Choroid plexus epithelial cell (primary cell): ENCODE measurements around the gene LDAF1.
"Not testable (repeated sequence)": the region's sequence is repeated elsewhere in the genome, so short reads cannot be mapped to it uniquely, and the experiment has no call there.

Experiments
- DNase-seq: peaks from one replicate; pipeline ENCODE4 v3.0.0-alpha.2; 2010; ENCODE audit warnings: low read depth
- H3K4me3 ChIP-seq: 2 replicates; pipeline ENCODE4 v1.5.1; 2011; ENCODE audit warnings: low read depth, mild to moderate bottlenecking, control low read depth, low read length, moderate library complexity
- TF ChIP-seq, protein P1 (sequence below): conservative IDR thresholded peaks from 2 replicates; pipeline ENCODE4 v1.5.1; 2011; ENCODE audit warnings: low read depth, mild to moderate bottlenecking, control low read depth, inconsistent platforms, low read length, moderate library complexity

LDAF1 gene

GRCh38 chr16:21128991-21129390, 29.5 kb upstream of the LDAF1 start:
- DNase-seq: no peak
- TF ChIP-seq, protein P1, sequence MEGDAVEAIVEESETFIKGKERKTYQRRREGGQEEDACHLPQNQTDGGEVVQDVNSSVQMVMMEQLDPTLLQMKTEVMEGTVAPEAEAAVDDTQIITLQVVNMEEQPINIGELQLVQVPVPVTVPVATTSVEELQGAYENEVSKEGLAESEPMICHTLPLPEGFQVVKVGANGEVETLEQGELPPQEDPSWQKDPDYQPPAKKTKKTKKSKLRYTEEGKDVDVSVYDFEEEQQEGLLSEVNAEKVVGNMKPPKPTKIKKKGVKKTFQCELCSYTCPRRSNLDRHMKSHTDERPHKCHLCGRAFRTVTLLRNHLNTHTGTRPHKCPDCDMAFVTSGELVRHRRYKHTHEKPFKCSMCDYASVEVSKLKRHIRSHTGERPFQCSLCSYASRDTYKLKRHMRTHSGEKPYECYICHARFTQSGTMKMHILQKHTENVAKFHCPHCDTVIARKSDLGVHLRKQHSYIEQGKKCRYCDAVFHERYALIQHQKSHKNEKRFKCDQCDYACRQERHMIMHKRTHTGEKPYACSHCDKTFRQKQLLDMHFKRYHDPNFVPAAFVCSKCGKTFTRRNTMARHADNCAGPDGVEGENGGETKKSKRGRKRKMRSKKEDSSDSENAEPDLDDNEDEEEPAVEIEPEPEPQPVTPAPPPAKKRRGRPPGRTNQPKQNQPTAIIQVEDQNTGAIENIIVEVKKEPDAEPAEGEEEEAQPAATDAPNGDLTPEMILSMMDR: no peak
- no peak overlapping the region for H3K4me3 ChIP-seq

DNA sequence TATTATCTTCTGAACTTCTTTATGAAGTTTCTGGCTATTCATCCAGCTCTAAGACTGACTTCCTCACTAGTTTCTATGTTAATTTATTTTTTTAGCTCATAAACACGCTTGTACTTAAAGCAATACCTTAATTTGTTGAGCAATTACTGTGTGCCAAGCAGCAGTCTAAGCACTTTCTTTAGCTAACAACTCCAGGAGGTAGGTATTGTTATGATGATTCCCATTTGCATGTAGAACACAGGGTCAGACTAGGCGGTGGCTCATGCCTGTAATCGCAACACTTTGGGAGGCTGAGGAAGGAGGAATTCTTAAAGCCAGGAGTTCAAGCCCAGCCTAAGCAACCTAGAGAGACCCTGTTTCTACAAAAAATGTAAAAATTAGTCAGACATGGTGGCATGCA, 27.7 kb upstream of the LDAF1 start:
- H3K4me3 ChIP-seq: no peak overlapping the region
- TF ChIP-seq, protein P1: no peak
- DNase-seq: no peak

DNA sequence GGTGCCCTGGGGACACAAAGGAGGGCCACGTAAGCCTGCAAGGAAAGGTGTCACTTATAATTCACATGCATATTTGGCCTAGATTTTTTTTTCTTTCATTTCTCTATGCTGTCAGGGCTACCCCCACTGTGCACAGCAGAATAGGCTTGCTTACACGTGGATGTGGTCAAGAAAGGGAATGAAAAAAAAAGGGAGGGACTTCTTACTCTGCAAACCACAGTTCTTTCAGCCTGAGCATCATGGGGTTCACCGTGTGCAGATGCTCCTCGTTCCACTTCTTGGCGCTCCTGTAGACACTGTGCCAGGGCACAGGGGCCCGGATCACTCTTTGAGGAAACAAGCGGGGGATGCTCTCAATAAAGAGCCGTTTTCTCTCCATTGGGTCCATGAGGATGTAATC, 24.4 kb upstream of the LDAF1 start:
- no peak overlapping the region for H3K4me3 ChIP-seq
- TF ChIP-seq, protein P1: no peak
- DNase-seq: no peak

DNA sequence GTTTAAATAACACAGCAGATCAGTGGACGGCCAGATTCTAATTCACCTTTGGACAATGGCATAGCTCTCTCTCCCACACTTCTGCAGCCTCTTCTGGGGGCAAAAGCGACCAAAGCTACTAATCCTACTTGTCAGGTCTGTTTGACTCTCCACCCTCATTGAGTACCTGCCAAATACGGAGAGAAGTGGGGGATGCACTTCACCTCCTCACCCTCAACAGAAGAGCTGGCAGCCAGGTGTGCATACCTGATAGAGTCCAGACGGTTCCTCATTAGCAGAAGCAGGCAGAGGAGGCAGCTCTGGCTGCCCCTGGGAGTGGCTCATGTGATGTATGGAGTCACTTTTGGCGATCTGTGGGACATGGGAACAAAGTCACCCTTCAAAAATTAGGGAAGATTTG, 12.7 kb upstream of the LDAF1 start:
- TF ChIP-seq, protein P1: no peak

GRCh38 chr16:21150375-21151001, 8.0 kb upstream of the LDAF1 start, which contains the start of gene DNAH3:
Gene DNAH3 (minus strand): TSS chr16:21150846. CDS start chr16:21150319, 527 bp downstream.
- no peak within 1 kb of the TSS for H3K4me3 ChIP-seq
- peak; percentile 35 for DNase-seq

More for the DNA sequence above, 12.7 kb upstream of the LDAF1 start:
- no peak for DNase-seq
- H3K4me3 ChIP-seq: no peak overlapping the region

GRCh38 chr16:21152160-21153030, 6.1 kb upstream of the LDAF1 start:
- DNase-seq, H3K4me3 ChIP-seq: not testable (repeated sequence)

More at GRCh38 chr16:21150375-21151001, 8.0 kb upstream of the LDAF1 start, which contains the start of gene DNAH3:
- TF ChIP-seq, protein P1: no peak

DNA sequence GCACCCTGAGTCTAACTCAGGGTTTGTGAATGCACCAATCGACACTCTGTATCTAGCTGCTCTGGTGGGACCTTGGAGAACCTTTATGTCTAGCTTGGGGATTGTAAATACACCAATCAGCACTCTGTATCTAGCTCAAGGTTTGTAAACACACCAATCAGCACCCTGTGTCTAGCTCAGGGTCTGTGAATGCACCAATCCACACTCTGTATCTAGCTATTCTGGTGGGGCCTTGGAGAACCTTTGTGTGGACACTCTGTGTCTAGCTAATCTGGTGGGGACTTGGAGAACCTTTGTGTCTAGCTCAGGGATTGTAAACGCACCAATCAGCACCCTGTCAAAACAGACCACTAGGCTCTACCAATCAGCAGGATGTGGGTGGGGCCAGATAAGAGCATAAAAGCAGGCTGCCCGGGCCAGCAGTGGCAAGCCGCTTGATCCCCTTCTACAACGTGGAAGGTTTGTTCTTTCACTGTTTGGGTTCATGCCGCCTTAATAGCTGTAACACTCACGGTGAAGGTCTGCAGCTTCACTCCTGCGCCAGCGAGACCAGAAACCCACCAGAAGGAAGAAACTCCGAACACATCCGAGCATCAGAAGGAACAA, 5.2 kb upstream of the LDAF1 start:
- not testable (repeated sequence) for DNase-seq, H3K4me3 ChIP-seq

GRCh38 chr16:21156011-21156410, 2.5 kb upstream of the LDAF1 start:
- not testable (repeated sequence) for DNase-seq, H3K4me3 ChIP-seq
